Measurements from ENCODE around the gene UGT1A9.

GRCh38 chr2:233791151-233791882 lies 119.6 kb downstream of the UGT1A9 start:
- TF ChIP-seq CREB1 (IDR thresholded peaks at IDR 0.05) (no peak), CREB1 (CRISPR knock-in tag; IDR thresholded peaks at IDR 0.05) (no peak), RFX1 (IDR thresholded peaks at IDR 0.05) (no peak), ZNF646 (CRISPR knock-in tag; IDR thresholded peaks at IDR 0.05) (no peak), MED1 (CRISPR knock-in tag; IDR thresholded peaks at IDR 0.05) (no peak), ELK4 (CRISPR knock-in tag; IDR thresholded peaks at IDR 0.05; ENCODE audit: borderline replicate concordance) (no peak), ZNF274 (CRISPR knock-in tag; IDR thresholded peaks at IDR 0.05) (no peak), MXD4 (CRISPR knock-in tag; IDR thresholded peaks at IDR 0.05) (no peak), FOXJ3 (CRISPR knock-in tag; IDR thresholded peaks at IDR 0.05; ENCODE audit: borderline replicate concordance) (no peak), SP1 (IDR thresholded peaks at IDR 0.05) (no peak), SP1 (CRISPR knock-in tag; IDR thresholded peaks at IDR 0.05) (no peak)
- TF ChIP-seq, protein P1, sequence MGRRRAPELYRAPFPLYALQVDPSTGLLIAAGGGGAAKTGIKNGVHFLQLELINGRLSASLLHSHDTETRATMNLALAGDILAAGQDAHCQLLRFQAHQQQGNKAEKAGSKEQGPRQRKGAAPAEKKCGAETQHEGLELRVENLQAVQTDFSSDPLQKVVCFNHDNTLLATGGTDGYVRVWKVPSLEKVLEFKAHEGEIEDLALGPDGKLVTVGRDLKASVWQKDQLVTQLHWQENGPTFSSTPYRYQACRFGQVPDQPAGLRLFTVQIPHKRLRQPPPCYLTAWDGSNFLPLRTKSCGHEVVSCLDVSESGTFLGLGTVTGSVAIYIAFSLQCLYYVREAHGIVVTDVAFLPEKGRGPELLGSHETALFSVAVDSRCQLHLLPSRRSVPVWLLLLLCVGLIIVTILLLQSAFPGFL (CRISPR knock-in tag; IDR thresholded peaks at IDR 0.05), result no peak
